Astrocyte (in vitro differentiated cells and primary cell): ENCODE results near the gene DIAPH2.

Source experiments
- CTCF ChIP-seq: IDR thresholded peaks from 2 replicates; pipeline ENCODE4 v1.5.1; 2011; ENCODE audit warnings: low read depth, mild to moderate bottlenecking, inconsistent platforms, low read length, moderate library complexity; ENCODE audit not compliant: insufficient read depth
- EZH2 ChIP-seq: IDR thresholded peaks from 2 replicates; pipeline ENCODE4 v1.6.1; 2012; ENCODE audit warnings: mild to moderate bottlenecking, low read length, inconsistent platforms; ENCODE audit not compliant: insufficient read depth

- no peak for TF ChIP-seq EZH2
- TF ChIP-seq CTCF, result no peak
These were observed 473.6 kb downstream of the DIAPH2 start for GRCh38 chrX:97158269-97158668.
